Testis (tissue), 3 donors: ENCODE measurements around the gene ADSS1. TPM values are rescaled to one million over a fixed set of nuclear protein-coding genes. Genes with fewer than 3 reads are reported as not detected.

ENCODE experiments used
- DNase-seq: peaks from one replicate; pipeline ENCODE4 v3.0.0-alpha.2; 2019
- H3K27ac ChIP-seq, 2 donors: fragments of 200-600 bp; sonication (generic); one replicate each; pipeline ENCODE4 v1.5.1; 2019
- H3K27me3 ChIP-seq: fragments of 200-600 bp; sonication (generic); one replicate; pipeline ENCODE4 v1.5.1; 2019
- H3K36me3 ChIP-seq: fragments of 200-600 bp; sonication (generic); one replicate; pipeline ENCODE4 v1.5.1; 2017; ENCODE audit warnings: low read depth; ENCODE audit errors: missing control alignments
- H3K4me1 ChIP-seq: fragments of 200-600 bp; sonication (generic); one replicate; pipeline ENCODE4 v1.5.1; 2019
- H3K4me3 ChIP-seq, 2 donors: fragments of 200-600 bp; sonication (generic); one replicate each; pipeline ENCODE4 v1.5.1; 2017 to 2019
- H3K9me3 ChIP-seq: fragments of 200-600 bp; sonication (generic); one replicate; pipeline ENCODE4 v1.5.1; 2017
- POLR2A ChIP-seq: fragments of 450-650 bp; IDR thresholded peaks from one replicate; pipeline ENCODE4 v1.6.1; 2017; ENCODE audit warnings: antibody characterized with exemption, mild to moderate bottlenecking, moderate library complexity
- WGBS, 2 donors: methylation state at CpG; one replicate each; pipeline ENCODE4 v1.1.5; 2018; 5-methylcytosine and 5-hydroxymethylcytosine counted together
- intact Hi-C: fragments of 100-400 bp; cut with DNase I; formaldehyde crosslinking; loops from one replicate; pipeline ENCODE4 v1.15.1; 2023; ENCODE audit warnings: low total_unique reads
- polyA plus RNA-seq: library from polyadenylated mRNA; stranded (reverse); fragments of 350-450 nt; fragmentation: Illumina TruSeq; extraction: RNeasy Lipid Tissue Mini Kit (QIAGEN cat#74804); gene quantifications from one replicate; pipeline ENCODE4 v1.2.3, GENCODE V29; 2014; ENCODE audit warnings: low read depth, low replicate concordance; ENCODE audit not compliant: insufficient read depth
- total RNA-seq, 2 donors: library from RNA; depleted of rRNA; stranded (reverse); fragments of >200 nt; gene quantifications; one replicate each; pipeline ENCODE4 v1.2.3, GENCODE V29; 2016
- TF ChIP-seq, protein P1 (sequence below), 3 experiments: fragments of 450-650 bp in 2 of 3; fragments of 200-600 bp in 1 of 3; sonication (generic) in 1 of 3; IDR thresholded peaks; one replicate each; pipeline ENCODE4 v1.5.1; 2016 to 2019; ENCODE audit warnings: antibody characterized with exemption in 3 of 3, mild to moderate bottlenecking in 2 of 3, moderate library complexity in 1 of 3

The ADSS1 gene
- total and polyA plus RNA-seq, 3 donors from 2014 or later, result 48.7 to 79.6 (median 79.4) TPM

DNA sequence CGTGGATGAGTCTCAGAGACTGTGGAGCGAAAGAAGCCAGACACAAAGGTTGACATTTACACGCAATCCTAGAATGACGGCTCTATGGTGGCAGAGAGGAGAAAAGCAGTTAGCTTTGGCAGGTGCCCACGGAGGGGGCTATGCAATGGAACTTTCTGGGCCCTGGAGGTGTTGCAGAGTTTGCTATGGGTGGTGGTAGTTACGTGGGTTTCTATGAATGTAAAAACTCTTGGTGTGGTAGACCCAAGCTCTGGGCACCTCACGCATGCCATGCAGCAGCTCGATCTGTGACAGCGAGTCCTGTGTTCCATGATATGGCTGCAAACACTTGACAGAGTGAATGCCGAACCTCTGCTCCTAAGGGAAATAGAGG is 39.6 kb upstream of the ADSS1 start:
- intact Hi-C loops, result no loop called here
- 92 to 93% methylated on average over 10 of the region's 10 CpGs for WGBS, 2 donors
- DNase-seq, result no peak
- Histone ChIP-seq H3K36me3 (no peaks in the 10 kb centered on the region), H3K9me3 (no peaks in the 10 kb centered on the region), H3K27me3 (no peaks in the 10 kb centered on the region), H3K4me1 (peaks cover 44% of the 10 kb centered on the region), H3K27ac (no peak overlapping the region), H3K4me3 (no peak overlapping the region)
- TF ChIP-seq POLR2A, result no peak
- TF ChIP-seq, protein P1, sequence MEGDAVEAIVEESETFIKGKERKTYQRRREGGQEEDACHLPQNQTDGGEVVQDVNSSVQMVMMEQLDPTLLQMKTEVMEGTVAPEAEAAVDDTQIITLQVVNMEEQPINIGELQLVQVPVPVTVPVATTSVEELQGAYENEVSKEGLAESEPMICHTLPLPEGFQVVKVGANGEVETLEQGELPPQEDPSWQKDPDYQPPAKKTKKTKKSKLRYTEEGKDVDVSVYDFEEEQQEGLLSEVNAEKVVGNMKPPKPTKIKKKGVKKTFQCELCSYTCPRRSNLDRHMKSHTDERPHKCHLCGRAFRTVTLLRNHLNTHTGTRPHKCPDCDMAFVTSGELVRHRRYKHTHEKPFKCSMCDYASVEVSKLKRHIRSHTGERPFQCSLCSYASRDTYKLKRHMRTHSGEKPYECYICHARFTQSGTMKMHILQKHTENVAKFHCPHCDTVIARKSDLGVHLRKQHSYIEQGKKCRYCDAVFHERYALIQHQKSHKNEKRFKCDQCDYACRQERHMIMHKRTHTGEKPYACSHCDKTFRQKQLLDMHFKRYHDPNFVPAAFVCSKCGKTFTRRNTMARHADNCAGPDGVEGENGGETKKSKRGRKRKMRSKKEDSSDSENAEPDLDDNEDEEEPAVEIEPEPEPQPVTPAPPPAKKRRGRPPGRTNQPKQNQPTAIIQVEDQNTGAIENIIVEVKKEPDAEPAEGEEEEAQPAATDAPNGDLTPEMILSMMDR (IDR thresholded peaks at IDR 0.05), result no peak

GRCh38 chr14:104685216-104685997 is 38.6 kb upstream of the ADSS1 start:
- intact Hi-C loops, result no loop called here

GRCh38 chr14:104685998-104686610 is 37.9 kb upstream of the ADSS1 start:
- H3K36me3 ChIP-seq, result no peaks in the 10 kb centered on the region
- H3K27me3 ChIP-seq, result no peaks in the 10 kb centered on the region
- intact Hi-C loops, result no loop called here
- 97 to 100% methylated on average over 2 of the region's 2 CpGs for WGBS, 2 donors
- no peaks in the 10 kb centered on the region for H3K9me3 ChIP-seq
- TF ChIP-seq, protein P1 (IDR thresholded peaks at IDR 0.05), result no peak
- no peak for TF ChIP-seq POLR2A
- H3K4me3 ChIP-seq, result no peak overlapping the region
- peaks cover 43% of the 10 kb centered on the region for H3K4me1 ChIP-seq
- no peak for DNase-seq
- no peak overlapping the region for H3K27ac ChIP-seq

More at GRCh38 chr14:104685216-104685997, 38.6 kb upstream of the ADSS1 start:
- H3K9me3 ChIP-seq, result no peaks in the 10 kb centered on the region
- no peak for TF ChIP-seq POLR2A
- TF ChIP-seq, protein P1 (IDR thresholded peaks at IDR 0.05), result no peak
- WGBS, 2 donors, result 70 to 95% methylated on average over 4 of the region's 4 CpGs
- H3K27ac ChIP-seq, result no peak overlapping the region
- no peaks in the 10 kb centered on the region for H3K27me3 ChIP-seq
- no peak overlapping the region for H3K4me3 ChIP-seq
- H3K36me3 ChIP-seq, result no peaks in the 10 kb centered on the region
- H3K4me1 ChIP-seq, result peaks cover 43% of the 10 kb centered on the region
- no peak for DNase-seq

GRCh38 chr14:104686624-104687517 is 37.2 kb upstream of the ADSS1 start:
- Histone ChIP-seq H3K27ac (no peak overlapping the region), H3K4me3 (no peak overlapping the region), H3K9me3 (no peaks in the 10 kb centered on the region), H3K27me3 (no peaks in the 10 kb centered on the region), H3K4me1 (peaks cover 36% of the 10 kb centered on the region), H3K36me3 (no peaks in the 10 kb centered on the region)
- DNase-seq, result no peak
- TF ChIP-seq, protein P1 (IDR thresholded peaks at IDR 0.05), result no peak
- no peak for TF ChIP-seq POLR2A
- 78 to 82% methylated on average over 17 to 20 of the region's 20 CpGs for WGBS, 2 donors
- intact Hi-C loops, result no loop called here
